ENCODE measurements around the gene MANBA.
A peak's percentile ranks its signal among the peaks of the same experiment; 100 is the strongest.

Gene MANBA

GRCh38 chr4:102760645-102761295 is at the start of gene MANBA:
TSS of gene MANBA (minus strand) at chr4:102760968. CDS start at chr4:102760894, 74 bp downstream.
- peak; percentile 72 for DNase-seq (ENCODE audit: low read depth)

GRCh38 chr4:102809691-102810090 is 48.9 kb upstream of the MANBA start:
- no peak for DNase-seq (ENCODE audit: low read depth)

GRCh38 chr4:102809190-102809589 is 48.4 kb upstream of the MANBA start:
- no peak for DNase-seq (ENCODE audit: low read depth)

GRCh38 chr4:102808009-102808408 is 47.2 kb upstream of the MANBA start:
- no peak for DNase-seq (ENCODE audit: low read depth)

GRCh38 chr4:102807345-102807744 is 46.6 kb upstream of the MANBA start:
- no peak for DNase-seq (ENCODE audit: low read depth)

- DNase-seq (ENCODE audit: low read depth): no peak
Observed at GRCh38 chr4:102799816-102800215, 39.0 kb upstream of the MANBA start.

- DNase-seq (ENCODE audit: low read depth): no peak
Observed at GRCh38 chr4:102794999-102795398, 34.2 kb upstream of the MANBA start.

- DNase-seq (ENCODE audit: low read depth): no peak
Observed at GRCh38 chr4:102792361-102792936, 31.7 kb upstream of the MANBA start.

GRCh38 chr4:102791318-102791835 is 30.6 kb upstream of the MANBA start:
- DNase-seq (ENCODE audit: low read depth): no peak

- DNase-seq (ENCODE audit: low read depth): no peak
Observed at GRCh38 chr4:102789317-102789717, 28.5 kb upstream of the MANBA start.

GRCh38 chr4:102787944-102788343 is 27.2 kb upstream of the MANBA start:
- DNase-seq (ENCODE audit: low read depth): no peak

- no peak for DNase-seq (ENCODE audit: low read depth)
Observed at GRCh38 chr4:102787096-102787881, 26.5 kb upstream of the MANBA start.

GRCh38 chr4:102786279-102786678 is 25.5 kb upstream of the MANBA start:
- no peak for DNase-seq (ENCODE audit: low read depth)

GRCh38 chr4:102783006-102783405 is 22.2 kb upstream of the MANBA start:
- DNase-seq (ENCODE audit: low read depth): no peak

- DNase-seq (ENCODE audit: low read depth): no peak
Observed at GRCh38 chr4:102781570-102781969, 20.8 kb upstream of the MANBA start.

GRCh38 chr4:102780476-102781144 is 19.8 kb upstream of the MANBA start:
- no peak for DNase-seq (ENCODE audit: low read depth)

GRCh38 chr4:102779204-102779603 is 18.4 kb upstream of the MANBA start:
- no peak for DNase-seq (ENCODE audit: low read depth)

GRCh38 chr4:102778720-102779119 is 18.0 kb upstream of the MANBA start:
- no peak for DNase-seq (ENCODE audit: low read depth)

- no peak for DNase-seq (ENCODE audit: low read depth)
Observed at GRCh38 chr4:102775805-102776204, 15.0 kb upstream of the MANBA start.

- no peak for DNase-seq (ENCODE audit: low read depth)
Observed at GRCh38 chr4:102774254-102774653, 13.5 kb upstream of the MANBA start.

- no peak for DNase-seq (ENCODE audit: low read depth)
Observed at GRCh38 chr4:102772738-102773340, 12.1 kb upstream of the MANBA start.

GRCh38 chr4:102764901-102765300 is 4.1 kb upstream of the MANBA start:
- DNase-seq (ENCODE audit: low read depth): no peak

Measured in activated gamma-delta T cell treated with anti-CD3 and anti-CD28 coated beads, Interleukin-2, amount 50 U/mL, for 16 hours (primary cell).